ENCODE data around the gene ARHGAP30.

- no peak for TF ChIP-seq POLR2AphosphoS5 (IDR thresholded peaks at IDR 0.05; ENCODE audit: low read depth, low read length)
- no peak for TF ChIP-seq CTCF (IDR thresholded peaks at IDR 0.05)
Measured at GRCh38 chr1:161019751-161020495, 49.8 kb downstream of the ARHGAP30 start.

Measured in Panc1 (cell line).